SKM-1 treated with dmso at 0.1 percent for 144 hours (cell line): ENCODE measurements around the gene TEF.

ENCODE experiments used
- DNase-seq: peaks from one replicate; lab custom pipeline; 2025; ENCODE audit not compliant: unreplicated experiment; lab: John Stamatoyannopoulos, UW

TEF gene

DNA sequence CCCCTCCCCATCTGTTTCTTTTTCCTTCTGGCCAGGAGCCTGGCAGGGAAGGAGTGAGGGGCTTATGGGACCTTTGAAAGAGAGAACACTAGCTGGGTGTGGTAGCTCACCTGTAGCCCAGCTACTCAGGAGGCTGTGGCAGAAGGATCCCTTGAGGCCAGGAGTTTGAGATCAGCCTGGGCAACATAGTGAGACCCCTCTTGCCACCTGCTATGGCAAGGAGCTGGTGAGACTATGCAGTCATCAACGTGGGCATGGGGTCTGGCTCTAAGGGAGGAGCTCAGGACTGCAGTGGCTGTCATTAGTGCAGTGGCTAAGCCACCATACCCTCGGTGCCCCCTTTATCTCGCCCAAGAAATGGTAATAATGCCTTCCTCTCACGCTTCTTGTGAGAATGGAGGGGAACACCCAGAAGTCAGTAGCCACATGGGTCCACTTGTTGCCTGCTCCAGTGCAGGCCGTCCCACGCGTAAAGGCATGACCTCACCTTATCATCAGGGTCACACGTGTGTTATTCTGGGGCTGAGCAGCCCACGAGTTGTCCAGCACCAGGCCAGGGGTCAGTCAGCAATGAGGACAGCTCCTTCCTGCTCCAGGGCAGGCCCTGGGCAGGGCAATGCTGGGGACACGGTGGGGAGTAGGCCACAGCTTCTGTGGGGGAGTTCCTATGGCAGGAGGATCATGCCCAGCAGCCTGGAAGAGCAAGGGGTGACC lies 27.7 kb upstream of the TEF start:
- DNase-seq, result no peak

- no peak for DNase-seq
Observed at GRCh38 chr22:41354979-41355378, 26.8 kb upstream of the TEF start.

DNA sequence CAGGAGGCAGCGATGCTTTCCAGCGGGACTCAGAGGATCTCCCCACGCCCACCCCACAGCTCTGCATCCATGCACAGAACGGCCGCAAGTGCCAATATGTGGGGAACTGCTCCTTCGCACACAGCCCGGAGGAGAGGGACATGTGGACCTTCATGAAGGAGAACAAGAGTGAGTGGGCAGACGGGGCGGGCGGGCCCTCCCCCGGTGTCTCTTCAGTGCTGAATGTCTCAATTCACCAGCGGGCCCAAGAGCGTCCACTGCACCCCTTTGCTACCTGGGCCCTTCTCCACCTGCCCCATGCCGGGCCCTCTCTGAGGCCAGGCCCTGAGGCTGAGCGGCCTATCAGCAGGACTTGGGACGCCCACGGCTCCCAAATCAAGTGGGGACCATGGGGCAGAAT lies 25.8 kb upstream of the TEF start:
- no peak for DNase-seq

GRCh38 chr22:41356430-41357028 lies 25.2 kb upstream of the TEF start:
- no peak for DNase-seq

DNA sequence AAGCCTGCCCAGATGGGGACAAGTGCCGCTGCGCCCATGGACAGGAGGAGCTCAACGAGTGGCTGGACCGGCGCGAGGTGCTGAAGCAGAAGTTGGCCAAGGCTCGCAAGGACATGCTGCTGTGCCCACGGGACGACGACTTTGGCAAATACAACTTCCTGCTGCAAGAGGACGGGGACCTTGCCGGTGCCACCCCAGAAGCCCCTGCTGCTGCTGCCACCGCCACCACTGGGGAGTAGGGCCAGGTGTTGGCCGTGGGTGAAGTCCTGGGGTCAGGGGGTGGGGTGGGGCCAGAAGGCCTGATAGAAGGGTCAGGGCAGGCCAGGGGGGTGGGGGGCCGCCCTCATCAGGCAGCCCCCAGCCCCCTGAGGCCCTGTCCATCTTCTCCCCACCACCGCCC lies 24.6 kb upstream of the TEF start:
- no peak for DNase-seq

- no peak for DNase-seq
Observed at GRCh38 chr22:41358927-41359326, 22.8 kb upstream of the TEF start.

- no peak for DNase-seq
Observed at GRCh38 chr22:41359376-41359775, 22.4 kb upstream of the TEF start.

DNA sequence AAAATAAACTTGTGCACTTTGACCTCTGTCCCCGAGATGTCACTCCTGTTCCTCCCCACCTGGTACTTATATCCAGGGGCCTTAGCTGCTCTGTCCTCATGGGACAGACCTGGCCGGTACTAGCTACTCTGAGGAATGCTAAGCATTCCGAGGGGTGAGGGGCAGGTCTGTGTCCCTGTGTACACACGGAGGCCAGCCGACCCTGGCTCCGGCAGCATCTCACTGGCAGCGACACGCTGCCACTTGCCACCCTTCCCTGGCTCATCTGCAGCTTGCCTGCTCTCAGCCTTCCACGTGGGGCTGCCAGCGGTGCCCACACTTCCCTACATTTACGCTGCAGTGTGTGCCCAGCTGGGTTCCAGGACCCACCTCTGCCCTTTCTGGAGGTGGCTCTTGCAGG lies 21.6 kb upstream of the TEF start:
- DNase-seq, result no peak

DNA sequence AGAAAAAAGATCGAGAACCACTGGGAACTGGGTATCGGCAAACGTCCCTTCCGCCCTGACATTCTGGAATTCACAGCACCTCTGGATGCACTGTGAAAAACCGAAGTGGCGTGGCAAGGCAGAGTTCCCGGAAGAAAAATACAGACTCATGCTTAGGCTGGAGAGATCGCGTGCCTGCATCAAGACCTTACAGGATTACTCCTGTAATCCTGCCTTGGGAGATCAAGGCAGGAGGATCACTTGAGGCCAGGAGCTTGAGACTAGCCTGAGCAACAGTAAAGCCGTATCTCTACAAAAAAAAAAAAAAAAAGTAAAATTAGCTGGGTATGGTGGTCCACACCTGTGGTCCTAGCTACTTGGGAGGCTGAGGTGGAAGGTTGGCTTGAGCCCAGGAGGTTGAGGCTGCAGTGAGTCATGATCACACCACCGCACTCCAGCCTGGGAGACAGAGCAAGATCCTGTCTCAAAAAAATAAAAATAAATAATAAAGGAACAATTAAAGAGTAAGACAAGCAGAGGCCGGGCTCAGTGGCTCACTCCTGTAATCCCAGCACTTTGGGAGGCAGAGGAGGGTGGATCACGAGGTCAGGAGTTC lies 19.9 kb upstream of the TEF start:
- DNase-seq, result no peak

DNA sequence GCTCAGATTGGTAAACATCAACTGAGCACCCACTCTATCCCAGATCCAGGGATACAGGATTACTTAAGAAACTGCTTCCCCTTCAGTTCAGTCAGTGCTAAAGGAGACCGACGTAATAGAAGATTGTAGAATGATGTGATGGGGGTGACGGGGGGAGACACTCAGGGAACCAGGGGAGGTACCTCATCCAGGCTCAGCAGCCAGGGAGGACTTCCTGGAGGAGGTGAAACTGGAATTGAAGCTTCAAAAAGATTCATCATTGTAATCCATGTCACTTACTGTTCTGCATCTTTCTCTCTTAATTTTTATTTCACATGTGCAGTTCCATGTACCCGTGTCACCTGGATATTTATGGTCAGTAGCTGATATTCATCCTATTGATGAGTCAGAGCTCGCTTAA lies 19.1 kb upstream of the TEF start:
- DNase-seq, result no peak

- no peak for DNase-seq
Observed at GRCh38 chr22:41364233-41364632, 17.5 kb upstream of the TEF start.

- no peak for DNase-seq
Observed at GRCh38 chr22:41364955-41365354, 16.8 kb upstream of the TEF start.

- no peak for DNase-seq
Observed at GRCh38 chr22:41365425-41365824, 16.3 kb upstream of the TEF start.

DNA sequence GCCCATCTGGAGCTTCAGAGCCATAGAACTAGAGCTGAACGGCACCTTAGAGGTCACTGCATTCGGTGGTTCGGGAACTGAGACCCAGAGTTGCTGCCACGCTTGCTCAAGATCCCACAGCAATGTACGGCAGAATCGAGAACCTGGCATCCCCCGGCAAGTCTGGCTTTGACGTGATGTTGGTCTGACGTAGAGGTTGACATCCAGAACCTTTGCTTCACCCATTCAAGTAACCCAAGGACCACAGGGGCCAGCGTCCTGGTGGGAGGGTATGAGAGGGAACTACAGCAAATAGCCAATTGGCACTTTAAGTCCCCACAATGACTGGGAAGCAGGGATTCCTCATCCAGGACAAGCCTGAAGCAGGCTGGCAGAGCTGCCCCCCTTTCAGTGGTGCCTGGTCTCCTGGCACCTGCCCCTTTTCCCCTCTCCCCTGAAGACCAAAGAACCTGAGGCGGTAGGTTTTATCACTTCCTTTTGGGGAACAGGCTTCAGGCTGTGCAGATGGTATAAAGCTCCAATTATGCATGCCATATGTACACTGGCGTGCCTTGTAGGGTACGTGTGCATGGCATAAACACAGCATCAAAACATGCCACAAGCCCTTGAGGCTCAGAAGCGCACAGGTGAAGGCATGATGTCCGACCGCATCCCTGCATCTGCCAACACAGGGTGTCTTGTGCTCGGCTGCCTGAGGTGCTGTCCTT lies 15.3 kb upstream of the TEF start:
- DNase-seq, result no peak

DNA sequence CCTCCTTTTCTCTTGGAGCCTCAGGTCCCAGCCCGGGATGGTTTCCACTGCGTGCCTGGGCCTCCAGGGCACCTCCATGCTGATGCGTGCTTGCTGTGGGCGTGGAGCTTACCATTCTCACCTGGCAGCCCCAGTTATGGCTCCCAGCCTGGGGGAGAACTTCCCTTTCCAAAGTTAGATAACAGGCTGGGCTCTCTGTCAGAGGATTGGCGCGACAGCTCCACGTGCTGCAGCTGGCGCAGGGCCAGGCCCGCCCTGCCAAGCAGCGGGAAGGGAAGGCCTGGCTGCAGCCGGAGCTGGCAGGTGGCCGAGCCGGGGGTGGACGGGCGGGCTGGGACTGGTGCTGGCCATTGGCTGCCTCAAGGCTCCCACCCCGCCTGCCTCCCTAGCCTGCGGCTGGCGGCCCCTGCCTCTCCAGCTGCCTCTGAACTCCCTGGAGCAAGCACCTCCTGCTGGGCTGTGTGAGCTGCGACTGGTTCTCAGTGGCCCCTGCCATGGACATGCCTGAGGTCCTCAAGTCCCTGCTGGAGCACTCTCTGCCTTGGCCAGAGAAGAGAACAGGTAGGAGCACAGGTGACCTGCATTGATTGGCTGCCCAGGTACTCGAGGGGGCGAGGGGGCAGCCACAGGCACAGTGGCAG lies 14.6 kb upstream of the TEF start:
- DNase-seq, result peak; percentile 80

- DNase-seq, result no peak
Observed at GRCh38 chr22:41367680-41368542, 13.8 kb upstream of the TEF start.

DNA sequence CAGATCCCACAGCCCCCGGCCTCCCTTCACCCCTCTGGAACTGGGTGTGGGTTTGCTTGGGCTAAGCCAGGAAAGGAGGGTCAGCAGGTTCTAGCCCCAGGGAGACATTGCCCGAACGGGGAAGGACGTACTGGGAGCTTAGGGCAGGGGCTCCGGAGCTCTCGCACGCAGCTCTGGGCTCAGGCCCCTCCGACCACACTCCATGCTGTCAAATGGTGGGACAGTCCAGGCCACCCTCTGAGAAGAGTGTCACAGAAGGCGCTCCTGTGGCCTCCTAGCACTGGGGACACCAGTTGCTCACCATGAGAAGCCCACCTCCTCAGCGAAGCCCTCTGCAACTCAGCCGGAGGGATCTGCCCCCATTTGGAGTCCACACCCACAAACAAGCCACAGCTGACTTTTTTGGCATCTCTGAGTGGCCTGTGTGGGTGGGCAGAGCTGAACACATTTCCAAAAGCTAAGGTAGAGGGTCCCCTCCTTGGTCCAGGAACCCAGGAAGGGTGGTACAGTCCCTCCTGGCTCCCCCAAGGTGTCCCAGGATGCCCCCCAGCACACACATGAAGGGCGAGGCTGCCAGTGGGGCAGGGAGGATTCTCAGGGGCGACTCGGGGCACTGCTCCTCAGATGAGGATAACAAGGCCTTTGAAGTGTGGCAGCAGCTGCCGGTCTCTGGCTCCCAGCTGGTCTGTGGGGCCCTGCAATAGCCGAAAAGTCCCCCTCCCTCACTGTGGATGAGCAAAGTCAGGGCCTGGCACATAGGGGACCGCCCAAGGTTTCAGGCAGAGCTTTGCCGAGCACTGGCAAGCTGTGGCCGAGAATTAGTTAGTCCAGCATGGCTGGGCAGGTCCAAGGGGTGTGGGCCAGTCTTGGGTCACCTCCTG lies 13.0 kb upstream of the TEF start:
- DNase-seq, result no peak

DNA sequence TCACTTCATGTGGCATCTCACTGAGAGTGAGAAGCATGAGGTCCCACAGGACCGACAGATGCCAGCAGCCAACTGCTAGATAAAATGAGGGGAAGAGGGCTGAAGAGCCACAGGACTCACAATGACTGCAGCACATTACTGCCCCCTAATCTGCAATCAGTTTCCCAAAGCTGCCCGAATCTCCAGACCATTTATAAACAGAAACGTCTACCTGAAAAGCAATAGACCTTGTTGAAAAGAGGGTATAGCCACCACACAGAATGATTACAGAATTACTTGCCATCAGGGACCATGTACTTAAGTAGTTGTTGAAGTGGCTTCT lies 12.4 kb upstream of the TEF start:
- DNase-seq, result no peak

DNA sequence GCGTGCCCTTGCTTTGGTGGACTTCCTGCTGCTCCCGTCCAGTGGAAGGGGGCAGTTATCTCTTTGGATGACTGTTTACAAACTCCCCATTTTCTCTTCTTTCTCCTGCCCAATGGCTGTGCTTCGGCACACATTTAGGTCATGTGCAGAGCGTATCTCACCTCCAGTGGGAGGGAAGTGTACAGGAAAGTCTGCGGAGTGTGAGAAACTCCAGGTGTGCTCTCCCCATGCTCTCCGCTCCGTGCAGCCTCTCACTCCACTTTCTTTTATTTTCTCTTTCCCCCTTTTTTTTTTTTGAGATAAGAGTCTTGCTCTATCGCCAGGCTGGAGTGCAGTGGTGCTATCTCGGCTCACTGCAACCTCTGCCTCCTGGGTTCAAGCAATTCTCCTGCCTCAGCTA lies 11.9 kb upstream of the TEF start:
- DNase-seq, result no peak

- DNase-seq, result peak; percentile 12
Observed at GRCh38 chr22:41377846-41378245, 3.9 kb upstream of the TEF start.
